HEK293T (cell line): ENCODE data around the gene PALLD.

ENCODE experiments used
- BHLHE40 ChIP-seq: fragments of 450-650 bp; IDR thresholded peaks from 2 replicates; pipeline ENCODE4 v1.6.1; 2016; ENCODE audit warnings: mild to moderate bottlenecking, moderate library complexity, borderline replicate concordance
- CTBP1 ChIP-seq: fragments of 450-650 bp; IDR thresholded peaks from 2 replicates; pipeline ENCODE4 v1.6.1; 2016; ENCODE audit warnings: borderline replicate concordance
- ELF4 ChIP-seq: fragments of 450-650 bp; IDR thresholded peaks from 2 replicates; pipeline ENCODE4 v1.6.1; 2017; ENCODE audit warnings: antibody characterized with exemption
- FOXA1 ChIP-seq: fragments of 450-650 bp; IDR thresholded peaks from 2 replicates; pipeline ENCODE4 v1.6.1; 2016; ENCODE audit warnings: mild to moderate bottlenecking
- FOXK2 ChIP-seq: fragments of 450-650 bp; IDR thresholded peaks from 2 replicates; pipeline ENCODE4 v1.6.1; 2016; ENCODE audit warnings: mild to moderate bottlenecking
- FOXM1 ChIP-seq: fragments of 450-650 bp; IDR thresholded peaks from 2 replicates; pipeline ENCODE4 v1.6.1; 2017; ENCODE audit warnings: mild to moderate bottlenecking, borderline replicate concordance
- HDGF ChIP-seq: fragments of 450-650 bp; IDR thresholded peaks from 2 replicates; pipeline ENCODE4 v1.6.1; 2017; ENCODE audit warnings: antibody characterized with exemption, borderline replicate concordance
- L3MBTL2 ChIP-seq: fragments of 450-650 bp; conservative IDR thresholded peaks from 2 replicates; pipeline ENCODE4 v1.6.1; 2016; ENCODE audit warnings: mild to moderate bottlenecking
- PKNOX1 ChIP-seq: fragments of 450-650 bp; IDR thresholded peaks from 2 replicates; pipeline ENCODE4 v1.6.1; 2016
- SP1 ChIP-seq: fragments of 450-650 bp; IDR thresholded peaks from 2 replicates; pipeline ENCODE4 v1.6.1; 2017
- SUZ12 ChIP-seq: fragments of 450-650 bp; IDR thresholded peaks from 2 replicates; pipeline ENCODE4 v1.6.1; 2016; ENCODE audit warnings: mild to moderate bottlenecking
- TARDBP ChIP-seq: fragments of 450-650 bp; IDR thresholded peaks from 2 replicates; pipeline ENCODE4 v1.6.1; 2016

GRCh38 chr4:168719725-168720124 is 222.9 kb downstream of the PALLD start:
- TF ChIP-seq CTBP1 (no peak), PKNOX1 (no peak), ELF4 (no peak), BHLHE40 (no peak), FOXM1 (no peak), TARDBP (no peak), HDGF (no peak), FOXA1 (no peak), L3MBTL2 (no peak), SUZ12 (no peak), FOXK2 (no peak), SP1 (no peak)
